Measurements from ENCODE around the gene CCDC81. TPM values are rescaled to one million over a fixed set of nuclear protein-coding genes. Genes with fewer than 3 reads are reported as not detected.

Gene CCDC81
- total RNA-seq, 2 experiments from 2014 or later: 0.64 to 0.94 TPM

DNA sequence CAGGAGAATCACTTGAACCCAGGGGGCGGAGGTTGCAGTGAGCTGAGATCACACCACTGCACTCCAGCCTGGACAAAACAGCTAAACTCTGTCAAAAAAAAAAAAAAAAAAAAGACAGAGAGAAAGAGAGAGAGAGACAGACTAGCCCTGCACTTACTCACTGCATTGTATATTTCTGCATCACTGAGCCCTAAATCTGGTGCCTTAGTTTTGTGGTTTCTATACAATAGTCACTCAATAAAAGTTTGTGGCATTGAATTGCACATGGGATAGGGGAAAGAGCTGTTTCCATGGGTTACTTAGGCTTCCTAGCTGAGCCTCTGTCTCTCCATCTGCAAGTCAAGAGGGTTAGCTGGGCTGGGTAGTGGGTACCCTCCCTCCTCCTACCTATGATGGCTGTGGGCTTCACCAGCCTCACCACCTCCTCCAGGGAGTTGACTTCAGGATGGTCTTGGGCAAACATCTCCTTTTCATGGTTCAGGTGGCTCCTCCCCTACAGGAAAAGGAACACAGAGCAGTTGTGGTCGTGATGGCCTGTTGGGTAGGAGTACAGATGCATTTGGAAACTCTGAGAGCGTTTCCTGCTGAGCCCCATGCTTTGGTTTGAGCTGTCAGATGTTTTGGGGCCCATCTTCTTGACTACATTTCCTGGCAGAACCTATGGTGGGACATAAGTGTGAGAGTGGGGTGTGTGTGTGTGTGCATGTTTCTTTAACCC, 73.2 kb downstream of the CCDC81 start:
- H3K4me1 Mint-ChIP-seq: peaks cover 11% of the 10 kb centered on the region
- POLR2A ChIA-PET: interaction anchor here (0.6 kb wide), 1 partner anchor 313 kb away, joined by 4 read pairs; no protein-coding TSS in a partner anchor
- H3K4me3 Mint-ChIP-seq: no peak overlapping the region
- CTCF ChIA-PET: interaction anchor here (0.6 to 3.2 kb wide), 4 partner anchors 13 to 1248 kb away, joined by 3 to 9 read pairs (median 6); partner anchors contain the start of gene CCDC83
- no peaks in the 10 kb centered on the region for H3K9me3 Mint-ChIP-seq
- no peaks in the 10 kb centered on the region for H3K27me3 Mint-ChIP-seq
- H3K27ac Mint-ChIP-seq: peak overlapping the region; percentile 16
- peak; percentile 35 for DNase-seq
- no peaks in the 10 kb centered on the region for H3K36me3 Mint-ChIP-seq (ENCODE audit: low read depth)

DNA sequence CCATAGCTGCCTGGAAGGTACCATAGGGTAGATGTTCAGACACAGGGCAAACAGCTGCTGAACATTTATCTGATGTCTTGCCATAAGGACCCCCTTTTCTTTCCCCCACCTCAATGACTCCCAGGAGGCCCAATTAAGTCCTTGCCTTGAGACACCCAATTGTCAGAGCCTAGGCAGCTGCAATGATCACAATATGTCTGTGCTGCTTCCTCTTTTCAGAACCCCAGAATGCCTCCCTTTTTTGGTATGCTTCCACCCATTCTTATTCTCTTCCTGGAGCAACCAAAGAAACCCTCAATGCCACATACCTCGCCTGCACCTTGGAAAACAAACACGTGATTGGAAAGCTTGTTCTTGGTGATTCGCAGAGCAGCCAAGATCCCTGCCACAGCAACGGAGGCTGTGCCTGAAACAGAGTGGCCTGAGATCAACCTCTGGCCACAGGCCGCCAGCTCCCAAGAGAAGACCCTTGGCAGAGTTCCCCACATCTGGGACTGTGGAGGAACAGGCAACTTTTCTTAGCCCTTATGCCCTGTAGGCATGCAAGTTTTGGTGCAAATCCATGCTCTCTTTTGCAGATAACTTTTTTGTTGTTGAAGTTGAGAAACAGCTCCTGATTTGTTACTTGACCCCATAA, 75.4 kb downstream of the CCDC81 start:
- no peaks in the 10 kb centered on the region for H3K27me3 Mint-ChIP-seq
- H3K4me1 Mint-ChIP-seq: peaks cover 14% of the 10 kb centered on the region
- CTCF ChIA-PET: interaction anchor here (0.6 to 3.2 kb wide), 2 partner anchors 595 to 610 kb away, joined by 3 to 9 read pairs; partner anchors contain the start of gene CCDC83
- H3K9me3 Mint-ChIP-seq: no peaks in the 10 kb centered on the region
- no peak for DNase-seq
- H3K27ac Mint-ChIP-seq: no peak overlapping the region
- H3K4me3 Mint-ChIP-seq: no peak overlapping the region
- H3K36me3 Mint-ChIP-seq (ENCODE audit: low read depth): no peaks in the 10 kb centered on the region
- POLR2A ChIA-PET: no interaction called here

DNA sequence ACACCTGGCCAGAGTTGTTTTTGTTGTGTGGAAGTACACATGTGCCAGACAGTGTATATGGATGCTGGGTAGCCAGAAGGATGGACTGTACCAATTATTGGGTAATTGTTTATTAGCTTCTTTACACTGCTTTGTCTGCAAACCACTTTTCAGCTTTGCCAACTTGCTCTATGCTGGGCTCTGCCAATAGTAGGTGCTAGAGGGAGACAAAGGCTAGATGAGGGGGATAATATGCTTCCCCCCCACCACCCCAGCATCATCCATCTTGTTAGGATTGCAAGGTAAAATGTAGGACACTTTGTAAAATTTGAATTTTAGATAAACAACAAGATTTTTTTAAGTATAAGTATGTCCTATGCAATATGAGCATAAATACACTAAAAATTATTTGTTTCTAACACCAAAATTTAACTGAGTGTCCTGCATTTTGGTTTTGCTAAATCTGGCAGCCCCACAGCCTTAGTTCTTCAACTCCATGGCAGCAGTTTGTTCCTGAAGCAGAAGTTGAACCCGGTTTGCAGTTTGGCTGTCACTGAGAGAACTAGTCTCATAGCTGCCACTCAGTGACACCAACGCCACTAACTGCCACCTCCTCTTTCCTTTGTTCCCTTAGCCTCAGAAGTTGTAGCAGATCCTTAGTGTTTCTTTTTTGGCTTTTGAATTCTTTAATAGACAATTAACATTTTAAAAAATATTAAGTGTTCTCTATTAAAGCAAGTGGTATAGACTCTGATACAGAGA, 78.8 kb downstream of the CCDC81 start:
- Mint-ChIP-seq H3K4me1 (peaks cover 7% of the 10 kb centered on the region), H3K27me3 (no peaks in the 10 kb centered on the region), H3K36me3 (ENCODE audit: low read depth) (no peaks in the 10 kb centered on the region), H3K9me3 (no peaks in the 10 kb centered on the region), H3K27ac (no peak overlapping the region), H3K4me3 (no peak overlapping the region)
- CTCF ChIA-PET: interaction anchor here (1.1 kb wide), 1 partner anchor 598 kb away, joined by 4 read pairs; the partner anchor contains the start of gene CCDC83
- DNase-seq: no peak
- POLR2A ChIA-PET: interaction anchor here (0.6 kb wide), 1 partner anchor 223 kb away, joined by 3 read pairs; no protein-coding TSS in a partner anchor

DNA sequence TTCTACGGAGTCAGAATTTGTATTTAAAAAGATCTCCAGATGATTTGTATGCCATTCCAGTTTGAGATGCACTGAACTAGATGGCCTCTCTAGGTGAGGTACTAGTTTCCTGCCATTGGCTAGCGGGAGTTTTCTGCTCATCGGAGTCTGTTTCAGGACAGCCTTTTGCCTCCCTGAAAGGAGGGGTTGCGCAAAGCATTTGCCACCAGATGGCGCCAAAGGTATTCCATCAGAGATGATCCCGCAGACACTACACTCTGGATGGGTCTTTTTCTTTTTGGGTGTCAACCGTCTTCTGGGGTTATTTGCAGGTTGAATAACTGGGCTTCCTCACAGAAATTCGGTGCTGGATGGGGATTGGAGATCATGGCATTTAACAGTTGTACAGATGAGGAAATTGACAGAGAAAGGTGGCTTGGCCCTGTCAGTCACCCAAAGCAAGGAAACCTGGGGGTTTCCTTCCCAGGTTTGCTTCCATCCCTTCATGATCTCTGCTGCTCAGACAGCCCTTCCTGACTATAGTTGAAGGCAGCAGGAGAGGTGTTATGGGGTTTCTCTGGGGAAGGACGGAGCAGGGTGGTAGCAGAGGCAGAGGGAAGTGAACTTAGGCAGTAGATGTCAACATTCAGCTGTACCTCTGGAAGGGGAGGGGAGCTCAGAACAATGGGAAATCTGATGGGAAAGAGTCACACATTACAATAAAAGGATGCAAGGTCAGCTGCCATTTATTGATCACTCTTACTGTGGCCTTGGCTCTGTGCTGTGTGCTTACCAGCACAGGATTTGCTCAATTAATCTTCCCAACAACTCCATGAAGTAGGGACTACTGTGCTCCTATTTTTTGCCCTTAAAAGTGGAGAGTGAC, 81.6 kb downstream of the CCDC81 start:
- Mint-ChIP-seq H3K27me3 (no peaks in the 10 kb centered on the region), H3K4me1 (peaks cover 7% of the 10 kb centered on the region)

DNA sequence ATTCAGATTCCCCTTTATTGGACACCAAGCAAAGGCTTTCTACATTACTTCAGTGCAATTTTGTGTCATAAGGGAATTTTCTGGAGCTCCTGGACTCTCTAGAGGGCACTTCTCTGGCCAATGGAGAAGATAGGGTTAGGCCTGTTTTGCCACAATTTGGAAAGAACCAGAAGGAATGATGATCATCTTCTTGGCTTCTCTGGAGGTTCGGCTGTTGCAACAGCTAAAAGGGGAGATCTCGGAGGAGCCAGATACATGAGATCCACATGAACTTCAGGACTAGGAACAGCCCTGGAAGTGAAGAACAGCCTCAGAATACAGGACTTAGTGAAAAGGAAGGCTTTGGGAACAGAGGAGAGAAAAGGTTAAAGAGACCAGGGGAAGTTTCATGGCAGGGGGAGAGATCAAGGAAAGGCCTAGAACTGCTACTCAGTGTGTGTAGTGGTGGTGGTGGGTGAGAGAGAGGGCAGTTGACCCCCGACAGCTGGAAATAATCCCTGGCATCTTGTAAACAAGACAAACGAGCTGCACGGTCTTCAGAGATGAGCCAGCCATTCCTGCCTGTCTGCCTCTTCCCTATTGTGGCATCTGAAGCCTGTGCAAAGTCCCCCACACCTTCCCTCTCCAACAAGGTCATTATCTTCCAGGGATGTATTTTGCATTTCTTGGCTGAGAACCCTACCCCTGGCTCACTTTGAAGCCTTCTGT, 83.8 kb downstream of the CCDC81 start:
- H3K27ac Mint-ChIP-seq: no peak overlapping the region
- no peak for DNase-seq
- H3K27me3 Mint-ChIP-seq: no peaks in the 10 kb centered on the region
- H3K4me3 Mint-ChIP-seq: no peak overlapping the region
- ChIA-PET POLR2A (no interaction called here), CTCF (interaction anchor here (0.7 kb wide), 1 partner anchor 603 kb away, joined by 3 read pairs; the partner anchor contains the start of gene CCDC83)
- H3K9me3 Mint-ChIP-seq: no peaks in the 10 kb centered on the region
- no peaks in the 10 kb centered on the region for H3K36me3 Mint-ChIP-seq (ENCODE audit: low read depth)
- peaks cover 7% of the 10 kb centered on the region for H3K4me1 Mint-ChIP-seq

More for the DNA sequence above, 81.6 kb downstream of the CCDC81 start:
- H3K27ac Mint-ChIP-seq: no peak overlapping the region
- no peaks in the 10 kb centered on the region for H3K9me3 Mint-ChIP-seq
- no peak overlapping the region for H3K4me3 Mint-ChIP-seq
- POLR2A ChIA-PET: no interaction called here
- peak; percentile 85 for DNase-seq
- CTCF ChIA-PET: interaction anchor here (0.8 kb wide), 1 partner anchor 9 kb away, joined by 3 read pairs; no protein-coding TSS in a partner anchor
- H3K36me3 Mint-ChIP-seq (ENCODE audit: low read depth): no peaks in the 10 kb centered on the region

DNA sequence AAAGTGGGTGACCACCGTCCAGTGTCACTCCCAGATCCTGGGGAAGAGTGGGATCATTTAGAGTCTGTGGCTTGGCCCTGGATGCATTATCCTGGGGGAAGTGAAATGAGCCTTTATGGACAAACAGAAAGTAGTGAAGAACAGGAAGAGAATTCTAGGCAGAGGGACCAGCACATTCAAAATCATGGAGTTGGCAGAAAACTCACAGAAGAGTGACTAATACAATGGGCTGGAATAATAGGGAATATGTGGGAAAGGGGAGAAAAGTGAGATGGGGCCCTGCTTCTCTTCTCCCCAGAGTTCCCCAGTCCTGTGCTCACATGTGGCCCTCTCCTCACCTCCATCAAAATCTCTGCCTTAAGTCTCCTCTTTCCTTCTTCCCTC, 84.3 kb downstream of the CCDC81 start:
- Mint-ChIP-seq H3K36me3 (ENCODE audit: low read depth) (no peaks in the 10 kb centered on the region), H3K9me3 (no peaks in the 10 kb centered on the region)
- CTCF ChIA-PET: interaction anchor here (0.9 kb wide), 1 partner anchor 604 kb away, joined by 3 read pairs; the partner anchor contains the start of gene CCDC83

DNA sequence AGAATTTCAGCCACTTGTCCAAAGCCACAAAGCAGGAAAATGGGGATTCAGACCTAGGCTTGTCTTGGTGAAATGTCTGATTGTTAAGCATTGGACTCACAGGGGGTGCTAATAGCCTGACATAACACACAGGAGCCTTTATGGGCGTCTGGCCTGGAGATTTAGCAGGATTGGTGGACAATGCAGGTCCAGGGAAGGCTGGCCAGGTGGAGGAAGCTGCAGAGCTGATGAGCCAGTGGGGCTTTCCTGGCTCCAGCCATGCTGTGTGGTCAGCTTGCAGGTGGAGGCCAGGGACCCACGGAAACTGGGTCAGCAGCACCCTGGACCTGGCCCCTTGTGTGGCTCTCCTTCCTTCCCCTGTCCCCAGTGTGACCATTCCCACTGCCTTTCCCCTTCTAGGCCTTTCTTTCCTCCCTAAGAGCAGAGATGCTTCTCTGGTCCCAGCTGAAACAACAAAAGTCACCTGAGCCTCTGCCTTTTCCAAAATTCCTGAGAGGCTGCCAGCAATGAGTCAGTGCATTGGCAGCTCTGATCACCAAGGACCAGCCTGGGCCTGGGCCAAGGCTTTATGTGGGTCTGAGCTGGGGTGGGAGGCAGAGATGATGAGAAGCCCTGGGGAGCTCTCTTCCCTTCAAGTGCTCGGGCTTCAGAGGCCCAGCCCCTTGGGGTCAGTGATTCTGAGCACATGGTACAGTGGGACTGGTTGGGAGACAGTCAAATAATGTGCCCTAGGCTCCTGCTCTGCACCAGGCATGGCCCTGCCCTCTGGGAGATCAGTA, 85.2 kb downstream of the CCDC81 start:
- no peaks in the 10 kb centered on the region for H3K9me3 Mint-ChIP-seq
- H3K27ac Mint-ChIP-seq: no peak overlapping the region
- ChIA-PET CTCF (interaction anchor here (0.9 to 1.0 kb wide), 2 partner anchors 112 to 605 kb away, joined by 3 read pairs; partner anchors contain the start of gene CCDC83), POLR2A (no interaction called here)
- peaks cover 4% of the 10 kb centered on the region for H3K4me1 Mint-ChIP-seq
- H3K27me3 Mint-ChIP-seq: no peaks in the 10 kb centered on the region
- no peaks in the 10 kb centered on the region for H3K36me3 Mint-ChIP-seq (ENCODE audit: low read depth)
- DNase-seq: no peak
- H3K4me3 Mint-ChIP-seq: no peak overlapping the region

More for the DNA sequence above, 84.3 kb downstream of the CCDC81 start:
- Mint-ChIP-seq H3K4me1 (peaks cover 5% of the 10 kb centered on the region), H3K4me3 (no peak overlapping the region), H3K27me3 (no peaks in the 10 kb centered on the region), H3K27ac (no peak overlapping the region)
- POLR2A ChIA-PET: no interaction called here
- DNase-seq: no peak

DNA sequence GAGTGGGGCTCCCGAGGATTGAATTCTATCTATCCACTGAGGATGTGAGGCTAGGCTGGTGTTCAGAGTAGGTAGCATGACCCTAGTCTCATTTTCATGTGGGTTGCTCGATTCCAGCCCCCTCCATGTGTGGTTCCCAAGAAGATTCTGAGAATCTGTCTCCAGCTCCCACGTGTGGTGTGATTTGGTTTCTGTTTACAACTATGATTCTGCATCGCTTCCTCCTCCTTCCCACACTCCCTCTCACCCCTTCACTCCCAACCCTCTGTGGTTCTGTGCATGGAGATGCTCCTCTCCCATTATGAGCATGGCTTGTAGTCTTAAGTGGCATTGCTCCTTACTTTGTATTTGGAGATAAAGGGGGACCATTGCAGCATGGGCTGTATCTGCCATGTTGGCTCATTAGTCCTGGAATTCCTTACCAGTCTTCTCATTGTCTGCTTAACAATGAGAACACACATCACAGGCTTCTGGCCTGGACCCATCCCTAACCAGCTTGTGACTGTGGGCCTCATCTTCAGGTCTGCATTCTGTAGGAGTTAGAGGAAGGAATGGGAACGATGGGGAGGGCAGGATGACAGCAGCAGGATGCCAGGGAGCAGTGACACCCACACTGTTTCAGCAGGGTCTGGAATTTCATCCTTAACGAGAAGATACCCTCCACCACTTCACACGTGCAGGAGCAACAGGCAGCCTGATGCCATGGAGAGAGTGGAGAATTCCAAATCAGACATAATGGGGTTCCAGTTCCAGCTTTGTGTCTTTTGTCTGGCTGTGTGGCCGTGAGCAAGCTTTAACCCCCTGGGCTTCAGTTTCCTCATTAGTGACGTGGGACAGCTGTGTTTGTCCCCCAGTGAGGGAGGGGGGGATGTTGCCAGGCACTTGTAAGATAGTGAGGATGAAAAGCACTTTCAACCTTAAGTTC, 86.0 kb downstream of the CCDC81 start:
- H3K9me3 Mint-ChIP-seq: no peaks in the 10 kb centered on the region
- H3K36me3 Mint-ChIP-seq (ENCODE audit: low read depth): no peaks in the 10 kb centered on the region
- H3K4me1 Mint-ChIP-seq: peaks cover 4% of the 10 kb centered on the region
- DNase-seq: no peak
- ChIA-PET CTCF (interaction anchor here (1.0 kb wide), 1 partner anchor 111 kb away, joined by 3 read pairs; no protein-coding TSS in a partner anchor), POLR2A (no interaction called here)
- no peak overlapping the region for H3K27ac Mint-ChIP-seq
- no peak overlapping the region for H3K4me3 Mint-ChIP-seq
- no peaks in the 10 kb centered on the region for H3K27me3 Mint-ChIP-seq

DNA sequence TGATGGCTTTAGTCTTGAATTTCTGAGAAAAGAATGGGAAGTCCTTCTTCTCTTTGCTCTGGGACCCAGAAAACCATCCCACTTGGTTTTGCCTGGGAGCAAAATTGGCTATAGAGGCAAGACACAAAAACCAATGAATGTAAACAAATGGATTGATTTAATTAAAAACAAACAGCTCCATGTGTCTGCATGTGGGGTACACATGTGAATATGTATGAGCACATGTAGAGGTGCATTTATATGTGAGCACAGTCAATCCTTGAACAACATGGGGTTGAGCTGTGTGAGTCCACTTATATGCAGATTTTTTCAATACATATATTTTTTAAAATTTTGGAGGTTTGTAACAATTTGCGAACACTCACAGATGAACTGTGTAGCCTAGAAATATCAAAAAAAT, 87.2 kb downstream of the CCDC81 start:
- ChIA-PET CTCF (interaction anchor here (0.6 kb wide), 1 partner anchor 463 kb away, joined by 3 read pairs; no protein-coding TSS in a partner anchor), POLR2A (no interaction called here)
- no peaks in the 10 kb centered on the region for H3K9me3 Mint-ChIP-seq
- H3K27me3 Mint-ChIP-seq: no peaks in the 10 kb centered on the region
- H3K4me3 Mint-ChIP-seq: no peak overlapping the region
- H3K27ac Mint-ChIP-seq: no peak overlapping the region
- H3K36me3 Mint-ChIP-seq (ENCODE audit: low read depth): no peaks in the 10 kb centered on the region
- no peak for DNase-seq
- H3K4me1 Mint-ChIP-seq: no peaks in the 10 kb centered on the region

DNA sequence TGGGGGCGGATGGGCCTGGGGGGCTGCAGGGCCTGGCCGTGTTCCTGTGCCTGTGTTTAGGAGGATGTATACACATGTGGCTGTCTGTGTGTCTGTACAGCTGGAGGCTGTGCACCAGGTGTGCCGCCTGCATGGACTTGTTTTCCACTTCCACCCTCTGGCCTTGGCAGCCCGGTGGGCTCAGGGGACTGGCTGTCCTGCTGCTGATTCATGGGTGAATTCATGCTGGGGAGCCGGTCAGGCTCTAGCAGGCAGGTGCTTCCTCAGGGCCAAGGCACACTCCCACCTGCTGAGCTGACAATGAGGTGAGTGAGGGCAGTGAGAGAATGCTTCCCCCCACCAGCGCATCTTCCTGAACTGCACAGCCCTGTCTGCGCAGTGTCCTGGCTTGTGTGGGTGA, 88.4 kb downstream of the CCDC81 start:
- Mint-ChIP-seq H3K9me3 (peaks cover under 1% of the 10 kb centered on the region), H3K4me3 (no peak overlapping the region), H3K27me3 (no peaks in the 10 kb centered on the region), H3K4me1 (no peaks in the 10 kb centered on the region), H3K27ac (no peak overlapping the region), H3K36me3 (ENCODE audit: low read depth) (no peaks in the 10 kb centered on the region)
- POLR2A ChIA-PET: no interaction called here
- DNase-seq: no peak
- CTCF ChIA-PET: interaction anchor here (1.2 to 1.5 kb wide), 2 partner anchors 21 to 608 kb away, joined by 3 to 4 read pairs; partner anchors contain the start of gene CCDC83
